HL-60 (cell line): ENCODE measurements around the gene RUNDC1.

Experiments
- CTCF ChIP-seq: IDR thresholded peaks from one replicate; pipeline ENCODE4 v1.5.1; 2011; ENCODE audit warnings: low read length, control low read depth, inconsistent platforms; ENCODE audit not compliant: insufficient read depth
- REST ChIP-seq: IDR thresholded peaks from 2 replicates; pipeline ENCODE4 v1.6.1; 2012; ENCODE audit warnings: low read depth; ENCODE audit not compliant: insufficient replicate concordance
- SPI1 ChIP-seq: IDR thresholded peaks from 2 replicates; pipeline ENCODE4 v1.6.1; 2012; ENCODE audit warnings: low read depth, mild to moderate bottlenecking, borderline replicate concordance

- no peak for TF ChIP-seq CTCF
- no peak for TF ChIP-seq REST
- TF ChIP-seq SPI1: no peak
Observed at GRCh38 chr17:43013296-43013695, 32.9 kb downstream of the RUNDC1 start.
